HuH-7.5 (cell line): ENCODE results near the gene TMEM217.
"Not testable (repeated sequence)": the region's sequence is repeated elsewhere in the genome, so short reads cannot be mapped to it uniquely, and the experiment has no call there.

ENCODE experiments used
- DNase-seq: peaks from one replicate; pipeline ENCODE4 v3.0.0; 2011; ENCODE audit warnings: low spot score

Gene TMEM217

GRCh38 chr6:37180610-37181009, 77.3 kb downstream of the TMEM217 start:
- not testable (repeated sequence) for DNase-seq

- no peak for DNase-seq
Measured at GRCh38 chr6:37180075-37180474, 77.9 kb downstream of the TMEM217 start.

DNA sequence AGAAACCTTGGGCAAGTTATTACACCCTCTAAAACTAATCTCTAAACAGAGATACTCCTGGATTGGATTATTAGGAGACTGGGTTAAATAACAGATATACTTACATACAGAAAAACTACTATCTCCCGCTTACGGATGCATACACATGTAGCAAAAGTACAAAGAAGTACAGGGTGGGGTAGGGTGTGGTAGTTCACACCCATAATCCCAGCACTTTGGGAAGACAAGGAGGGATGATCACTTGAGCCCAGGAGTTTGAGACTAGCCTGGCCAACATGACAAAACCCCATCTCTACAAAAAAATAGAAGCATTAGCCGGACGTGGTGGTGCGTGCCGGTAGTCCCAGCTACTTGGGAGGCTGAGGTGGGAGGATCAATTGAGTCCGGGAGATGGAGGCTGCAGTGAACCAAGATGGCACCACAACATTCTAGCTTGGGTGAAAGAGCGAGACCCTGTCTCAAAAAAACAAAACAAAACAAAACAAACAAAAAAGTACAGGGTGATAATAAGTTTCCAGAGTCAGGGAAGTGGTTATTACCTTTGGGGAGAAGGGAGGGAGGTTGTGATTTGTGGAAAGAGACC, 79.9 kb downstream of the TMEM217 start:
- DNase-seq: no peak

GRCh38 chr6:37177077-37177934, 80.6 kb downstream of the TMEM217 start:
- no peak for DNase-seq

DNA sequence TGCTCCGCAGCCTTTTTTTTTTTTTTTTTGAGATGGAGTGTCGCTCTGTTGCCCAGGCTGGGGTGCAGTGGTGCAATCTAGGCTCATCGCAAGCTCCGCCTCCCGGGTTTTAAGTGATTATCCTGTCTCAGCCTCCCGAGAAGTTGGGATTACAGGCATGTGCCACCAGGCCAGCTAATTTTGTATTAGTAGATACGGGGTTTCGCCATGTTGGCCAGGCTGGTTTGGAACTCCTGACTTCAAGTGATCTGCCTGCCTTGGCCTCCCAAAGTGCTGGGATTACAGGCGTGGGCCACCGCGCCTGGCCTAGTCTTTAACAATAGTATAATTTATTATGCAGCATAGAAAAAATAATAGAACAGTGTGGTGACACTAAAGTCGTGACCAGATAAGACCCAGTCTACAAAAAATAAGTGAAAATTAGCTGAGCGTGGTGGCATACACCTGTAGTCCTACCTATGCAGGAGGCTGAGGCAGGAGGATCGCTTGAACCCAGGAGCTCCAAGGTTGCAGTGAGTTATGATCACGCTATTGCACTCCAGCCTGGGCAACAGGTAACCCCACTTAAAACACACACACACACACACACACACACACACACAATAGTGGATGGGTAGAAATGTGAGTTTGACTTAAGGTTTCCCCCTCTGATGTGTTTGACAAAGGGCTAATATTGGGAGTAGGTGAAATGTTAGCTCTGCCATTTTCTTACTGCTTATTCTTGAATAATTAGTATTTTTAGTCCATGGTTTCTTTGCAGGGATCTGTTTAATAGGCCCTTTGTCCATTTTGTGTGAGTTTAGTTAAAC, 81.5 kb downstream of the TMEM217 start:
- DNase-seq: no peak

DNA sequence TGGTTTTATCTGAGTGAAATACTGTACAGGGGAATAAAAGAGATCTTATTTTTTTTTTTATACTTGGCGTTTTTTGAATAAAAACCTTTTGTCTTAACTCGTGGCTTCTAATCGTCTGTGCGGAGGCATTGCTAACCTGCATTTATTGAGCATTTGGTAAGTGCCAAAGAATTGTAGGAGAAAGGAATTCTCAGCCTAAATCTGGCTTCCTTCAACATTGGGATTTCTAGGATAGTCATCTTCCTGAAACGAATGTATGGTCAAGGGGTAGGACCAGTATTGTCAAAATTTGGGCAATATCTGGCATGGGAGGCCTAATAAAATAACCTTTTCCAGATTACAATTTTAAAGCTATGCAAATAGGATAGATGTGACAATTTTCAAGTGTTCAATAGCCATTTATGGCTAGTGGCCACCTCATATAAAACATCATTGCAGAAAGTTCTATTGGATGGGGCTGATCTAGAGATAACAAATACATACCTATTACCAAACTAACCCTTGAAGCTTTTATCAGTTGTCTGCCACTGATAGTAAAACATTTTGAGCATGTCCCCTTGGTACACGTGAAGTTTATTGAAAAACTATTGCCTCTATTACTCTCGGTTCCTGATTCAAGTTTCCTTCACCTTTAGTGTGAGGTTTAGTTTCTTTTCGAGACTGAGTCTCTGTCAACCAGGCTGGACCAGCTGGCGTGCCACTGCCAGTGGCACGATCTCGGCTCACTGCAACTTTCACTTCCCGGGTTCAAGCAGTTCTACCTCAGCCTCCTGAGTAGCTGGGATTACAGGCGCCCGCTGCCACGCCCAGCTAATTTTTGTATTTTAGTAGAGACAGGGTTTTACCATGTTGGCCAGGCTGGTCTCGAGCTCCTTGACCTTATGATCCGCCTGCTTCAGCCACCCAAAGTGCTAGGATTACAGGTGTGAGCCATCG, 82.3 kb downstream of the TMEM217 start:
- no peak for DNase-seq

DNA sequence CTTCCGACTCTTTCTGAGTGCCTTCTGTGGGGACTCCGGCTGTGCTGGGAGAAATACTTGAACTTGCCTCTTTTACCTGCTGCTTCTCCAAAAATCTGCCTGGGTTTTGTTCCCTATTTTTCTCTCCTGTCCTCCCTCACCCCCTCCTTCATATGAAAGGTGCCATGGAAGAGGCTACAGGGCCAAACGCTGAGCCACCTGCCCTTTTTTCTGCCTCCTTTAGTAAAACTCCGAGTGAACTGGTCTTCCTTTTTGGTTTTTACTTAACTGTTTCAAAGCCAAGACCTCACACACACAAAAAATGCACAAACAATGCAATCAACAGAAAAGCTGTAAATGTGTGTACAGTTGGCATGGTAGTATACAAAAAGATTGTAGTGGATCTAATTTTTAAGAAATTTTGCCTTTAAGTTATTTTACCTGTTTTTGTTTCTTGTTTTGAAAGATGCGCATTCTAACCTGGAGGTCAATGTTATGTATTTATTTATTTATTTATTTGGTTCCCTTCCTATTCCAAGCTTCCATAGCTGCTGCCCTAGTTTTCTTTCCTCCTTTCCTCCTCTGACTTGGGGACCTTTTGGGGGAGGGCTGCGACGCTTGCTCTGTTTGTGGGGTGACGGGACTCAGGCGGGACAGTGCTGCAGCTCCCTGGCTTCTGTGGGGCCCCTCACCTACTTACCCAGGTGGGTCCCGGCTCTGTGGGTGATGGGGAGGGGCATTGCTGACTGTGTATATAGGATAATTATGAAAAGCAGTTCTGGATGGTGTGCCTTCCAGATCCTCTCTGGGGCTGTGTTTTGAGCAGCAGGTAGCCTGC, 83.2 kb downstream of the TMEM217 start:
- no peak for DNase-seq

GRCh38 chr6:37174196-37174514, 83.8 kb downstream of the TMEM217 start:
- DNase-seq: no peak

GRCh38 chr6:37173493-37174195, 84.3 kb downstream of the TMEM217 start:
- DNase-seq: no peak

GRCh38 chr6:37172912-37173492, 84.9 kb downstream of the TMEM217 start:
- no peak for DNase-seq

- DNase-seq: peak; percentile 70
Measured at GRCh38 chr6:37171970-37172812, 85.8 kb downstream of the TMEM217 start.

DNA sequence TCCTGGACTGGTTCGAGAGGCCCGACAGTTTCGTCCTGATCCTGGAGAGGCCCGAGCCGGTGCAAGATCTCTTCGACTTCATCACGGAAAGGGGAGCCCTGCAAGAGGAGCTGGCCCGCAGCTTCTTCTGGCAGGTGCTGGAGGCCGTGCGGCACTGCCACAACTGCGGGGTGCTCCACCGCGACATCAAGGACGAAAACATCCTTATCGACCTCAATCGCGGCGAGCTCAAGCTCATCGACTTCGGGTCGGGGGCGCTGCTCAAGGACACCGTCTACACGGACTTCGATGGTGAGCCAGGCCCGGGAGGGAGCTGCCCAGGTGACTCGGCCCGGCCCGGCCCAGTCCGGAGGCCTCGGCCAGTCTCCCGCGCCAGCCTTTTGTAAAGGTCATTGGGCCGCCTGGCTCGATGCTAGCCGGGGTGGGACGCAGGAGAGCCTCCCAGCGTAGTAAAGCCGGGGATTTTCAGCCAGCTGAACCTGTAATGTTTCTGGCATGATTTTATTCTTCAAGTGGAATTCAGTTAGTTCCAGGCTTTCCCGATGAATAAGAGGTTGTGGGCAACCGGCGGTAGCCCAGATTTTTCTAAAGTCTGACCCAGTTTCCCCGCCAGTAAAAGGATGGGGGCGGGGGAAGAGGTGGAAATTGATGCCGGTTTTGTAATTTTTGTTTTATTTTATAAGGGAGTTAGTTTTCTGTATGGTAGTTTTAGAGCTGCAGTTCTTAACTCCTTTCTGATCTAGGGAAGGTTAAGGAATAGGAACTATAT, 86.6 kb downstream of the TMEM217 start:
- no peak for DNase-seq

- DNase-seq: no peak
Measured at GRCh38 chr6:37170273-37171200, 87.4 kb downstream of the TMEM217 start.

GRCh38 chr6:37169496-37170272, 88.3 kb downstream of the TMEM217 start, which contains the start of gene PIM1:
Gene PIM1 (plus strand): TSS chr6:37170152. CDS start chr6:37170576, 424 bp downstream.
- peak; percentile 83 for DNase-seq

GRCh38 chr6:37168811-37169495, 89.0 kb downstream of the TMEM217 start:
- DNase-seq: peak; percentile 33
